K562 (cell line): Measurements from ENCODE around the gene PLEK2. TPM values are rescaled to one million over a fixed set of nuclear protein-coding genes. Genes with fewer than 3 reads are reported as not detected.

Experiments
- MTA3 ChIP-seq: fragments of 450-650 bp; formaldehyde crosslinking; IDR thresholded peaks from 2 replicates; pipeline ENCODE4 v1.6.1; 2017; ENCODE audit warnings: mild to moderate bottlenecking, borderline replicate concordance
- NFE2L1 ChIP-seq: fragments of 450-650 bp; IDR thresholded peaks from 2 replicates; pipeline ENCODE4 v1.6.1; 2016; ENCODE audit warnings: missing genetic modification characterization, low read depth, mild to moderate bottlenecking, missing compliant biosample characterization, moderate library complexity, borderline replicate concordance
- NR2F6 ChIP-seq: fragments of 450-650 bp; formaldehyde crosslinking; IDR thresholded peaks from 2 replicates; pipeline ENCODE4 v1.4.0; 2020; ENCODE audit warnings: mild to moderate bottlenecking
- SREBF1 ChIP-seq: fragments of 150-350 bp; IDR thresholded peaks from 2 replicates; pipeline ENCODE4 v1.6.1; 2014; ENCODE audit warnings: antibody characterized with exemption, low read depth, low read length, borderline replicate concordance
- TAL1 ChIP-seq: fragments of 450-650 bp; IDR thresholded peaks from 2 replicates; pipeline ENCODE4 v1.6.1; 2016; ENCODE audit warnings: mild to moderate bottlenecking
- YY1 ChIP-seq, 3 experiments: IDR thresholded peaks; 2 replicates each; pipeline ENCODE4 v1.6.1; 2011; ENCODE audit warnings: low read length in 2 of 3, mild to moderate bottlenecking in 2 of 3, moderate library complexity in 2 of 3, borderline replicate concordance in 1 of 3, control low read depth in 1 of 3, low read depth in 1 of 3; ENCODE audit not compliant: insufficient read depth in 3 of 3, insufficient replicate concordance in 2 of 3, control insufficient read depth in 1 of 3, insufficient read length in 1 of 3; ENCODE audit errors: extremely low read depth in 1 of 3
- ZNF583 ChIP-seq: fragments of 250-450 bp; sonication (Bioruptor Pico); IDR thresholded peaks from 2 replicates; pipeline ENCODE4 v1.4.0; 2020
- polyA plus RNA-seq, 8 experiments: library from polyadenylated mRNA; depleted of rRNA in 4 of 8; stranded (reverse) in 5 of 8; unstranded in 3 of 8; fragments of >200 nt; fragmentation: Nextera tagmentation in 2 of 8; fragmentation: Illumina TruSeq in 1 of 8; extraction: Ambion mirVana in 2 of 8; extraction: Trizol in 1 of 8; gene quantifications; 2 replicates each; pipeline versions ENCODE4 v1.2.1 to v1.2.3, GENCODE V29; 2011 to 2014; ENCODE audit warnings: inconsistent platforms in 1 of 8, missing spikeins in 1 of 8
- total RNA-seq, 7 experiments: library from RNA; depleted of rRNA in 6 of 7; stranded (reverse); fragments of >200 nt in 6 of 7; fragmentation: Illumina TruSeq in 2 of 7; extraction: Trizol in 2 of 7; gene quantifications; 2 replicates each; pipeline versions ENCODE4 v1.2.1 to v1.2.3, GENCODE V29; 2011 to 2021; ENCODE audit warnings: low replicate concordance in 1 of 7
- TF ChIP-seq, protein P1 (sequence below), 2 experiments: fragments of 450-650 bp; formaldehyde crosslinking in 1 of 2; IDR thresholded peaks; 2 replicates each; pipeline versions ENCODE4 v1.4.0 to v1.6.1; 2014 to 2020; ENCODE audit warnings: mild to moderate bottlenecking in 2 of 2, borderline replicate concordance in 1 of 2, low read depth in 1 of 2
- TF ChIP-seq, protein P2 (sequence below): fragments of 450-650 bp; IDR thresholded peaks from 2 replicates; pipeline ENCODE4 v1.6.1; 2016; ENCODE audit warnings: mild to moderate bottlenecking
- TF ChIP-seq, protein P3 (sequence below): fragments of 450-650 bp; conservative IDR thresholded peaks from 2 replicates; pipeline ENCODE4 v1.6.1; 2016; ENCODE audit warnings: missing genetic modification characterization, low read depth, mild to moderate bottlenecking, control low read depth, missing compliant biosample characterization

Gene PLEK2
- total and polyA plus RNA-seq, 9 of the 15 experiments (the other 6 are each of a cell fraction or from before 2014, with no cell fraction given), result not detected

DNA sequence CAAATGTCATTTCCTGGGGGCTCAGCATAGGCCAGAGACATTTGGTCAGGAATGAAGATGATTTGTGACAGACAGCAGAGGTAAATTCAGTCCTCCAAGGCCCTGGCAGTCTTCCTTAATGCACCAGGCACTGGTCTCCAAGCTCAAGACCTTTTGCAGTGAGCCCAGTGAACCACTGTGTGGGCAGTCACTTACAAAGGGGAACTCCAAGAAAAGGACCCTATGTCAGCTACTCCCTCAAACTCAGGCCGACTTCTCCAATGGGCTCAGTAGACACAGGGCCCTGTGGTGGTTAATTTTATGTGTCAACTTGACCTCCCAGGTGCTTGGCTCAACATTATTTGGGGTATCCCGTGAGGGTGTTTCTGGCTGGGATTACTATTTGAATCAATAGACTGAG lies 29.3 kb upstream of the PLEK2 start (continued):
- TF ChIP-seq, protein P1, sequence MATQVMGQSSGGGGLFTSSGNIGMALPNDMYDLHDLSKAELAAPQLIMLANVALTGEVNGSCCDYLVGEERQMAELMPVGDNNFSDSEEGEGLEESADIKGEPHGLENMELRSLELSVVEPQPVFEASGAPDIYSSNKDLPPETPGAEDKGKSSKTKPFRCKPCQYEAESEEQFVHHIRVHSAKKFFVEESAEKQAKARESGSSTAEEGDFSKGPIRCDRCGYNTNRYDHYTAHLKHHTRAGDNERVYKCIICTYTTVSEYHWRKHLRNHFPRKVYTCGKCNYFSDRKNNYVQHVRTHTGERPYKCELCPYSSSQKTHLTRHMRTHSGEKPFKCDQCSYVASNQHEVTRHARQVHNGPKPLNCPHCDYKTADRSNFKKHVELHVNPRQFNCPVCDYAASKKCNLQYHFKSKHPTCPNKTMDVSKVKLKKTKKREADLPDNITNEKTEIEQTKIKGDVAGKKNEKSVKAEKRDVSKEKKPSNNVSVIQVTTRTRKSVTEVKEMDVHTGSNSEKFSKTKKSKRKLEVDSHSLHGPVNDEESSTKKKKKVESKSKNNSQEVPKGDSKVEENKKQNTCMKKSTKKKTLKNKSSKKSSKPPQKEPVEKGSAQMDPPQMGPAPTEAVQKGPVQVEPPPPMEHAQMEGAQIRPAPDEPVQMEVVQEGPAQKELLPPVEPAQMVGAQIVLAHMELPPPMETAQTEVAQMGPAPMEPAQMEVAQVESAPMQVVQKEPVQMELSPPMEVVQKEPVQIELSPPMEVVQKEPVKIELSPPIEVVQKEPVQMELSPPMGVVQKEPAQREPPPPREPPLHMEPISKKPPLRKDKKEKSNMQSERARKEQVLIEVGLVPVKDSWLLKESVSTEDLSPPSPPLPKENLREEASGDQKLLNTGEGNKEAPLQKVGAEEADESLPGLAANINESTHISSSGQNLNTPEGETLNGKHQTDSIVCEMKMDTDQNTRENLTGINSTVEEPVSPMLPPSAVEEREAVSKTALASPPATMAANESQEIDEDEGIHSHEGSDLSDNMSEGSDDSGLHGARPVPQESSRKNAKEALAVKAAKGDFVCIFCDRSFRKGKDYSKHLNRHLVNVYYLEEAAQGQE (IDR thresholded peaks at IDR 0.05; ENCODE audit: borderline replicate concordance), result no peak
- TF ChIP-seq, protein P1 (CRISPR knock-in tag; IDR thresholded peaks at IDR 0.05; ENCODE audit: low read depth), result no peak
- TF ChIP-seq ZNF583 (CRISPR knock-in tag), result no peak
- TF ChIP-seq, protein P2, sequence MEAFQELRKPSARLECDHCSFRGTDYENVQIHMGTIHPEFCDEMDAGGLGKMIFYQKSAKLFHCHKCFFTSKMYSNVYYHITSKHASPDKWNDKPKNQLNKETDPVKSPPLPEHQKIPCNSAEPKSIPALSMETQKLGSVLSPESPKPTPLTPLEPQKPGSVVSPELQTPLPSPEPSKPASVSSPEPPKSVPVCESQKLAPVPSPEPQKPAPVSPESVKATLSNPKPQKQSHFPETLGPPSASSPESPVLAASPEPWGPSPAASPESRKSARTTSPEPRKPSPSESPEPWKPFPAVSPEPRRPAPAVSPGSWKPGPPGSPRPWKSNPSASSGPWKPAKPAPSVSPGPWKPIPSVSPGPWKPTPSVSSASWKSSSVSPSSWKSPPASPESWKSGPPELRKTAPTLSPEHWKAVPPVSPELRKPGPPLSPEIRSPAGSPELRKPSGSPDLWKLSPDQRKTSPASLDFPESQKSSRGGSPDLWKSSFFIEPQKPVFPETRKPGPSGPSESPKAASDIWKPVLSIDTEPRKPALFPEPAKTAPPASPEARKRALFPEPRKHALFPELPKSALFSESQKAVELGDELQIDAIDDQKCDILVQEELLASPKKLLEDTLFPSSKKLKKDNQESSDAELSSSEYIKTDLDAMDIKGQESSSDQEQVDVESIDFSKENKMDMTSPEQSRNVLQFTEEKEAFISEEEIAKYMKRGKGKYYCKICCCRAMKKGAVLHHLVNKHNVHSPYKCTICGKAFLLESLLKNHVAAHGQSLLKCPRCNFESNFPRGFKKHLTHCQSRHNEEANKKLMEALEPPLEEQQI, result no peak
- TF ChIP-seq SREBF1, result no peak
- no peak for TF ChIP-seq NFE2L1 (tag)
- TF ChIP-seq MTA3, result no peak
- TF ChIP-seq NR2F6 (CRISPR knock-in tag), result no peak
- TF ChIP-seq YY1 (IDR thresholded peaks at IDR 0.05; ENCODE audit: borderline replicate concordance in 1 of 3, control insufficient read depth in 1 of 3, extremely low read depth in 1 of 3, insufficient read depth in 3 of 3, insufficient read length in 1 of 3, insufficient replicate concordance in 2 of 3, low read depth in 1 of 3, low read length in 2 of 3), result no peak
- no peak for TF ChIP-seq TAL1
- TF ChIP-seq, protein P3, sequence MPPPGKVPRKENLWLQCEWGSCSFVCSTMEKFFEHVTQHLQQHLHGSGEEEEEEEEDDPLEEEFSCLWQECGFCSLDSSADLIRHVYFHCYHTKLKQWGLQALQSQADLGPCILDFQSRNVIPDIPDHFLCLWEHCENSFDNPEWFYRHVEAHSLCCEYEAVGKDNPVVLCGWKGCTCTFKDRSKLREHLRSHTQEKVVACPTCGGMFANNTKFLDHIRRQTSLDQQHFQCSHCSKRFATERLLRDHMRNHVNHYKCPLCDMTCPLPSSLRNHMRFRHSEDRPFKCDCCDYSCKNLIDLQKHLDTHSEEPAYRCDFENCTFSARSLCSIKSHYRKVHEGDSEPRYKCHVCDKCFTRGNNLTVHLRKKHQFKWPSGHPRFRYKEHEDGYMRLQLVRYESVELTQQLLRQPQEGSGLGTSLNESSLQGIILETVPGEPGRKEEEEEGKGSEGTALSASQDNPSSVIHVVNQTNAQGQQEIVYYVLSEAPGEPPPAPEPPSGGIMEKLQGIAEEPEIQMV (tag), result no peak
